Immature natural killer cell (primary cell): ENCODE data around the gene PARVA. TPM values are rescaled to one million over a fixed set of nuclear protein-coding genes. Genes with fewer than 3 reads are reported as not detected.

Experiments used
- DNase-seq, 3 donors: peaks; one replicate each; pipeline ENCODE4 v3.0.0; 2022; ENCODE audit warnings: mixed read lengths in 1 of 3
- H3K27ac Mint-ChIP-seq, 6 donors: one replicate each; pipeline ENCODE4 v1.8.0; 2020; ENCODE audit warnings: mixed read lengths in 6 of 6, mild to moderate bottlenecking in 5 of 6, inconsistent platforms in 4 of 6, moderate library complexity in 3 of 6
- H3K27me3 Mint-ChIP-seq, 3 donors: one replicate each; pipeline ENCODE4 v1.8.0; 2020 to 2021; ENCODE audit warnings: low read depth in 3 of 3, mild to moderate bottlenecking in 3 of 3, mixed read lengths in 3 of 3, moderate library complexity in 3 of 3, inconsistent platforms in 1 of 3
- H3K36me3 Mint-ChIP-seq, 3 donors: one replicate each; pipeline ENCODE4 v1.8.0; 2020; ENCODE audit warnings: mixed read lengths in 3 of 3, inconsistent platforms in 2 of 3, mild to moderate bottlenecking in 2 of 3
- H3K4me1 Mint-ChIP-seq, 2 donors: one replicate each; pipeline ENCODE4 v1.8.0; 2020; ENCODE audit warnings: inconsistent platforms in 2 of 2, mild to moderate bottlenecking in 2 of 2, mixed read lengths in 2 of 2, moderate library complexity in 1 of 2
- H3K4me3 Mint-ChIP-seq, 5 donors: one replicate each; pipeline ENCODE4 v1.8.0; 2020; ENCODE audit warnings: mild to moderate bottlenecking in 5 of 5, mixed read lengths in 5 of 5, inconsistent platforms in 3 of 5, moderate library complexity in 3 of 5
- H3K9me3 Mint-ChIP-seq, 6 donors: one replicate each; pipeline ENCODE4 v1.8.0; 2020; ENCODE audit warnings: mild to moderate bottlenecking in 6 of 6, mixed read lengths in 6 of 6, inconsistent platforms in 4 of 6, moderate library complexity in 3 of 6
- polyA plus RNA-seq, 3 donors: library from polyadenylated mRNA; unstranded; fragments of 300-500 nt; fragmentation: Illumina TruSeq; gene quantifications; one replicate each; pipeline ENCODE4 v1.2.3, GENCODE V29; 2021

Gene PARVA
- polyA plus RNA-seq, 3 donors from 2014 or later: not detected

- H3K27me3 Mint-ChIP-seq: peaks cover 0 to 8% (median 0%) of the 10 kb centered on the region in 3 donors
- H3K4me1 Mint-ChIP-seq: no peaks in the 10 kb centered on the region
- H3K27ac Mint-ChIP-seq: no peak overlapping the region
- DNase-seq: no peak
- no peak overlapping the region for H3K4me3 Mint-ChIP-seq
- H3K9me3 Mint-ChIP-seq: peaks cover 0 to 5% (median 0%) of the 10 kb centered on the region in 6 donors
- H3K36me3 Mint-ChIP-seq: no peaks in the 10 kb centered on the region
Measured at GRCh38 chr11:12416552-12416951, 39.2 kb downstream of the PARVA start.

- H3K4me3 Mint-ChIP-seq: no peak overlapping the region
- no peak for DNase-seq
- H3K9me3 Mint-ChIP-seq: peaks cover 0 to 5% (median 0%) of the 10 kb centered on the region in 6 donors
- H3K27me3 Mint-ChIP-seq: peaks cover 0 to 5% (median 0%) of the 10 kb centered on the region in 3 donors
- no peaks in the 10 kb centered on the region for H3K36me3 Mint-ChIP-seq
- H3K27ac Mint-ChIP-seq: no peak overlapping the region
- H3K4me1 Mint-ChIP-seq: no peaks in the 10 kb centered on the region
Measured at GRCh38 chr11:12417691-12418611, 40.6 kb downstream of the PARVA start.

GRCh38 chr11:12420040-12420439 is 42.7 kb downstream of the PARVA start:
- Mint-ChIP-seq H3K27ac (no peak overlapping the region), H3K9me3 (peaks cover 0 to 3% (median 0%) of the 10 kb centered on the region in 6 donors), H3K36me3 (no peaks in the 10 kb centered on the region), H3K4me1 (no peaks in the 10 kb centered on the region), H3K4me3 (no peak overlapping the region), H3K27me3 (peaks cover 0 to 2% (median 0%) of the 10 kb centered on the region in 3 donors)
- DNase-seq: no peak

GRCh38 chr11:12420706-12421105 is 43.3 kb downstream of the PARVA start:
- no peak overlapping the region for H3K4me3 Mint-ChIP-seq
- H3K36me3 Mint-ChIP-seq: no peaks in the 10 kb centered on the region
- no peak for DNase-seq
- peaks cover 0 to 5% (median 0%) of the 10 kb centered on the region in 3 donors for H3K27me3 Mint-ChIP-seq
- peaks cover 0 to 3% (median 0%) of the 10 kb centered on the region in 6 donors for H3K9me3 Mint-ChIP-seq
- no peaks in the 10 kb centered on the region for H3K4me1 Mint-ChIP-seq
- no peak overlapping the region for H3K27ac Mint-ChIP-seq

- Mint-ChIP-seq H3K9me3 (peaks cover 0 to 3% (median 0%) of the 10 kb centered on the region in 6 donors), H3K27me3 (peaks cover 0 to 8% (median 0%) of the 10 kb centered on the region in 3 donors), H3K4me3 (no peak overlapping the region), H3K27ac (no peak overlapping the region), H3K36me3 (no peaks in the 10 kb centered on the region), H3K4me1 (no peaks in the 10 kb centered on the region)
- no peak for DNase-seq
Measured at GRCh38 chr11:12421386-12421785, 44.0 kb downstream of the PARVA start.

- H3K9me3 Mint-ChIP-seq: peaks cover 0 to 3% (median 0%) of the 10 kb centered on the region in 6 donors
Measured at GRCh38 chr11:12426176-12426575, 48.8 kb downstream of the PARVA start.

GRCh38 chr11:12429155-12429554 is 51.8 kb downstream of the PARVA start:
- Mint-ChIP-seq H3K4me1 (no peaks in the 10 kb centered on the region), H3K9me3 (peaks cover 0 to 3% (median 0%) of the 10 kb centered on the region in 6 donors), H3K27ac (no peak overlapping the region), H3K36me3 (no peaks in the 10 kb centered on the region), H3K4me3 (no peak overlapping the region), H3K27me3 (peaks cover 0 to 13% (median 2%) of the 10 kb centered on the region in 3 donors)
- DNase-seq: no peak

More at GRCh38 chr11:12426176-12426575, 48.8 kb downstream of the PARVA start:
- no peak overlapping the region for H3K4me3 Mint-ChIP-seq
- no peaks in the 10 kb centered on the region for H3K4me1 Mint-ChIP-seq
- DNase-seq: no peak
- no peaks in the 10 kb centered on the region for H3K36me3 Mint-ChIP-seq
- H3K27me3 Mint-ChIP-seq: peaks cover 0 to 9% (median 2%) of the 10 kb centered on the region in 3 donors
- no peak overlapping the region for H3K27ac Mint-ChIP-seq

GRCh38 chr11:12430351-12430750 is 53.0 kb downstream of the PARVA start:
- Mint-ChIP-seq H3K27me3 (peaks cover 0 to 11% (median 2%) of the 10 kb centered on the region in 3 donors), H3K27ac (no peak overlapping the region), H3K9me3 (peaks cover 0 to 2% (median 0%) of the 10 kb centered on the region in 6 donors), H3K36me3 (no peaks in the 10 kb centered on the region), H3K4me1 (no peaks in the 10 kb centered on the region), H3K4me3 (no peak overlapping the region)
- no peak for DNase-seq

- H3K36me3 Mint-ChIP-seq: no peaks in the 10 kb centered on the region
- no peak overlapping the region for H3K27ac Mint-ChIP-seq
- H3K4me1 Mint-ChIP-seq: no peaks in the 10 kb centered on the region
- no peaks in the 10 kb centered on the region for H3K9me3 Mint-ChIP-seq
- no peak overlapping the region for H3K4me3 Mint-ChIP-seq
- H3K27me3 Mint-ChIP-seq: peaks cover 0 to 8% (median 2%) of the 10 kb centered on the region in 3 donors
- DNase-seq: no peak
Measured at GRCh38 chr11:12430954-12431595, 53.7 kb downstream of the PARVA start.

- DNase-seq: no peak
- Mint-ChIP-seq H3K27me3 (peaks cover 0 to 4% (median 0%) of the 10 kb centered on the region in 3 donors), H3K27ac (no peak overlapping the region), H3K4me3 (no peak overlapping the region), H3K9me3 (no peaks in the 10 kb centered on the region), H3K36me3 (no peaks in the 10 kb centered on the region), H3K4me1 (no peaks in the 10 kb centered on the region)
Measured at GRCh38 chr11:12432507-12432906, 55.1 kb downstream of the PARVA start.

- Mint-ChIP-seq H3K9me3 (no peaks in the 10 kb centered on the region), H3K4me1 (no peaks in the 10 kb centered on the region), H3K27ac (no peak overlapping the region), H3K27me3 (peaks cover 0 to 4% (median 0%) of the 10 kb centered on the region in 3 donors), H3K36me3 (no peaks in the 10 kb centered on the region), H3K4me3 (no peak overlapping the region)
- DNase-seq: no peak
Measured at GRCh38 chr11:12433121-12433520, 55.8 kb downstream of the PARVA start.

GRCh38 chr11:12433571-12434324 is 56.4 kb downstream of the PARVA start:
- Mint-ChIP-seq H3K36me3 (no peaks in the 10 kb centered on the region), H3K4me3 (no peak overlapping the region), H3K27me3 (peaks cover 0 to 4% (median 0%) of the 10 kb centered on the region in 3 donors), H3K9me3 (no peaks in the 10 kb centered on the region), H3K4me1 (no peaks in the 10 kb centered on the region), H3K27ac (no peak overlapping the region)
- DNase-seq: no peak

GRCh38 chr11:12434325-12434654 is 56.9 kb downstream of the PARVA start:
- Mint-ChIP-seq H3K4me1 (no peaks in the 10 kb centered on the region), H3K27ac (no peak overlapping the region)

More at GRCh38 chr11:12434325-12434654, 56.9 kb downstream of the PARVA start:
- no peak for DNase-seq
- Mint-ChIP-seq H3K4me3 (no peak overlapping the region), H3K27me3 (peaks cover 0 to 4% (median 0%) of the 10 kb centered on the region in 3 donors), H3K36me3 (no peaks in the 10 kb centered on the region), H3K9me3 (no peaks in the 10 kb centered on the region)
